Right forelimb (tissue), 1 donor: ENCODE measurements around the gene IL1R2.

ENCODE experiments used
- DNase-seq: peaks from one replicate; pipeline ENCODE4 v3.0.0-alpha.2; 2018

The IL1R2 gene

GRCh38 chr2:101975171-101975870, 16.4 kb upstream of the IL1R2 start:
- DNase-seq: no peak

- DNase-seq: no peak
Measured at GRCh38 chr2:101976891-101977290, 14.9 kb upstream of the IL1R2 start.

GRCh38 chr2:101980368-101980767, 11.4 kb upstream of the IL1R2 start:
- no peak for DNase-seq

GRCh38 chr2:101981066-101981465, 10.7 kb upstream of the IL1R2 start:
- no peak for DNase-seq

- no peak for DNase-seq
Measured at GRCh38 chr2:101981504-101981903, 10.3 kb upstream of the IL1R2 start.

GRCh38 chr2:101982495-101983029, 9.2 kb upstream of the IL1R2 start:
- DNase-seq: no peak

GRCh38 chr2:101983486-101983885, 8.3 kb upstream of the IL1R2 start:
- DNase-seq: no peak

GRCh38 chr2:101983928-101984327, 7.8 kb upstream of the IL1R2 start:
- no peak for DNase-seq

- DNase-seq: no peak
Measured at GRCh38 chr2:101984656-101985055, 7.1 kb upstream of the IL1R2 start.

- DNase-seq: no peak
Measured at GRCh38 chr2:101985101-101985792, 6.5 kb upstream of the IL1R2 start.

- no peak for DNase-seq
Measured at GRCh38 chr2:101985793-101986164, 6.0 kb upstream of the IL1R2 start.

- no peak for DNase-seq
Measured at GRCh38 chr2:101986376-101986775, 5.4 kb upstream of the IL1R2 start.

- no peak for DNase-seq
Measured at GRCh38 chr2:101986804-101987740, 4.7 kb upstream of the IL1R2 start.

GRCh38 chr2:101987832-101988231, 3.9 kb upstream of the IL1R2 start:
- no peak for DNase-seq

GRCh38 chr2:101988541-101988940, 3.2 kb upstream of the IL1R2 start:
- no peak for DNase-seq

- DNase-seq: no peak
Measured at GRCh38 chr2:101989740-101990460, 1.9 kb upstream of the IL1R2 start.

- DNase-seq: no peak
Measured at GRCh38 chr2:101993772-101994171, 2.0 kb downstream of the IL1R2 start.

- no peak for DNase-seq
Measured at GRCh38 chr2:101995019-101995418, 3.3 kb downstream of the IL1R2 start.

- no peak for DNase-seq
Measured at GRCh38 chr2:101995804-101996203, 4.0 kb downstream of the IL1R2 start.

GRCh38 chr2:101998556-101998895, 6.8 kb downstream of the IL1R2 start:
- no peak for DNase-seq

GRCh38 chr2:101998896-101999789, 7.4 kb downstream of the IL1R2 start:
- no peak for DNase-seq

GRCh38 chr2:102000012-102000411, 8.3 kb downstream of the IL1R2 start:
- no peak for DNase-seq
